DND-41 (cell line): ENCODE data around the gene SRRM3.

Source experiments
- ATAC-seq: fragments of 200-7000 bp; cut with Tn5 transposase; 3 replicates; pipeline ENCODE4 v1.9.1; 2021; ENCODE audit warnings: low read depth; ENCODE audit not compliant: insufficient read depth
- DNase-seq: peaks from one replicate; pipeline ENCODE4 v3.0.0-alpha.2; 2020
- H2AFZ ChIP-seq: 2 replicates; pipeline ENCODE4 v1.6.0; 2012; ENCODE audit warnings: low read depth, low read length
- H3K27ac ChIP-seq: 2 replicates; pipeline ENCODE4 v1.5.1; 2012; ENCODE audit warnings: low read length, inconsistent platforms
- H3K27me3 ChIP-seq: fragments of 200-600 bp; sonication (generic); 2 replicates; pipeline ENCODE4 v1.6.0; 2012; ENCODE audit warnings: low read length, mild to moderate bottlenecking, inconsistent platforms; ENCODE audit not compliant: insufficient read depth, poor library complexity
- H3K36me3 ChIP-seq: 2 replicates; pipeline ENCODE4 v1.5.1; 2012; ENCODE audit warnings: low read length, inconsistent platforms; ENCODE audit not compliant: insufficient read depth
- H3K4me1 ChIP-seq: 2 replicates; pipeline ENCODE4 v1.5.1; 2012; ENCODE audit warnings: mild to moderate bottlenecking, low read length; ENCODE audit not compliant: insufficient read depth
- H3K4me2 ChIP-seq: 2 replicates; pipeline ENCODE4 v1.6.0; 2012; ENCODE audit warnings: mild to moderate bottlenecking, moderate library complexity, low read length, inconsistent platforms; ENCODE audit not compliant: insufficient read depth
- H3K4me3 ChIP-seq, 2 experiments: fragments of 200-600 bp in 1 of 2; shearing (Covaris generic) in 1 of 2; 2 replicates each; pipeline ENCODE4 v1.5.1; 2012 to 2016; ENCODE audit warnings: inconsistent platforms in 2 of 2, low read length in 2 of 2, mild to moderate bottlenecking in 2 of 2, low read depth in 1 of 2, moderate library complexity in 1 of 2
- H3K79me2 ChIP-seq: 2 replicates; pipeline ENCODE4 v1.6.0; 2012; ENCODE audit warnings: low read length, inconsistent platforms; ENCODE audit not compliant: insufficient read depth
- H3K9ac ChIP-seq: 2 replicates; pipeline ENCODE4 v1.6.0; 2012; ENCODE audit warnings: low read depth, mild to moderate bottlenecking, inconsistent platforms, low read length, moderate library complexity
- H3K9me3 ChIP-seq: 2 replicates; pipeline ENCODE4 v1.5.1; 2012; ENCODE audit warnings: low read length, moderate library complexity, mild to moderate bottlenecking, inconsistent platforms; ENCODE audit not compliant: insufficient read depth, severe bottlenecking
- H4K20me1 ChIP-seq: 2 replicates; pipeline ENCODE4 v1.6.0; 2012; ENCODE audit warnings: low read length; ENCODE audit not compliant: insufficient read depth
- EZH2 ChIP-seq: IDR thresholded peaks from 3 replicates; pipeline ENCODE4 v1.6.1; 2012; ENCODE audit warnings: borderline replicate concordance, low read depth, mild to moderate bottlenecking, moderate library complexity, low read length, inconsistent platforms; ENCODE audit not compliant: severe bottlenecking
- TF ChIP-seq, protein P1 (sequence below): IDR thresholded peaks from 2 replicates; pipeline ENCODE4 v1.5.1; 2012; ENCODE audit warnings: borderline replicate concordance, low read length, moderate library complexity, mild to moderate bottlenecking; ENCODE audit not compliant: poor library complexity, severe bottlenecking; ENCODE audit errors: extremely low read depth

The SRRM3 gene

DNA sequence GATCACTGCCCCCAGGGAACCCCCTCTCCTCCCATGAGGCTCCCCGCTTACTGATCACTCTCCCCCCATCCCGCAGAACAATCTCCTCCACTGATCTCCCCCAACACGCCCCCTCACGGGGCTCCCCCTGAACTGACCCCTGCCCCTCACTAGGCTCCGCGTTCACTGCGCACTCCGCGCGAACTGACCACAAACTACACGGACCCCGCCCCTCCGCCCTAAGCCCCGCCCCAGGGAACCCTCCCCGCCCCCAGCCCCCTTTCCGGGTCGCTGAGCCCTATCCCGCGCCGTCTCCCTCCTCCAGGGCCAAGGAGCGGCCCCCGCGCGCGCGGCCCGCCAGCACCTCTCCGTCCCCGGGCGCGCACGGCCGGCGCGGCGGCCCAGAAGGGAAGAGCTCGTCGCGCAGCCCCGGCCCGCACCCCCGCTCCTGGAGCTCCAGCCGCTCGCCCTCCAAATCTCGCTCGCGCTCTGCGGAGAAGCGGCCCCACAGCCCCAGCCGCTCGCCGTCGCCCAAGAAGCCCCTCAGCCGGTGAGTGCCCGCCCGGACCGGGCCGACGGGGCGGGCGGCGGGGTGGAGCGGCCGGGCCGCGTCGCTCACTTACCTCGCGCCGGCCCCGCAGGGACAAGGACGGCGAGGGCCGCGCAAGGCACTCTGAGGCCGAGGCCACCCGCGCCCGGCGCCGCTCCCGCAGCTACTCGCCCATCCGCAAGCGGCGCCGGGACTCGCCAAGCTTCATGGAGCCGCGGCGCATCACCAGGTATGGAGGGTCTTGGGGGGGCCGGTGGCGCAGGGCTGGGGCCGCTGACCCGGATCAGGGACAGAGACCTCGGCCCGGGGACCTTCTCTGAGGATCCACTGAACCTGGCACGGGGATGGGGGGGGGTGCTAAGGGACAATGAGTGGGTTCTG lies 80.9 kb downstream of the SRRM3 start:
- ATAC-seq (no peak), DNase-seq (no peak)
- H3K9me3 ChIP-seq = no peaks in the 10 kb centered on the region
- H3K79me2 ChIP-seq = no peaks in the 10 kb centered on the region
- no peak overlapping the region for H3K4me3 ChIP-seq
- no peaks in the 10 kb centered on the region for H3K4me1 ChIP-seq
- no peak for TF ChIP-seq EZH2
- TF ChIP-seq, protein P1, sequence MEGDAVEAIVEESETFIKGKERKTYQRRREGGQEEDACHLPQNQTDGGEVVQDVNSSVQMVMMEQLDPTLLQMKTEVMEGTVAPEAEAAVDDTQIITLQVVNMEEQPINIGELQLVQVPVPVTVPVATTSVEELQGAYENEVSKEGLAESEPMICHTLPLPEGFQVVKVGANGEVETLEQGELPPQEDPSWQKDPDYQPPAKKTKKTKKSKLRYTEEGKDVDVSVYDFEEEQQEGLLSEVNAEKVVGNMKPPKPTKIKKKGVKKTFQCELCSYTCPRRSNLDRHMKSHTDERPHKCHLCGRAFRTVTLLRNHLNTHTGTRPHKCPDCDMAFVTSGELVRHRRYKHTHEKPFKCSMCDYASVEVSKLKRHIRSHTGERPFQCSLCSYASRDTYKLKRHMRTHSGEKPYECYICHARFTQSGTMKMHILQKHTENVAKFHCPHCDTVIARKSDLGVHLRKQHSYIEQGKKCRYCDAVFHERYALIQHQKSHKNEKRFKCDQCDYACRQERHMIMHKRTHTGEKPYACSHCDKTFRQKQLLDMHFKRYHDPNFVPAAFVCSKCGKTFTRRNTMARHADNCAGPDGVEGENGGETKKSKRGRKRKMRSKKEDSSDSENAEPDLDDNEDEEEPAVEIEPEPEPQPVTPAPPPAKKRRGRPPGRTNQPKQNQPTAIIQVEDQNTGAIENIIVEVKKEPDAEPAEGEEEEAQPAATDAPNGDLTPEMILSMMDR = no peak
- H2AFZ ChIP-seq = no peak overlapping the region
- H3K9ac ChIP-seq = no peak overlapping the region
- no peaks in the 10 kb centered on the region for H4K20me1 ChIP-seq
- no peaks in the 10 kb centered on the region for H3K36me3 ChIP-seq
- H3K4me2 ChIP-seq = no peak overlapping the region
- no peaks in the 10 kb centered on the region for H3K27me3 ChIP-seq
- H3K27ac ChIP-seq = no peak overlapping the region

DNA sequence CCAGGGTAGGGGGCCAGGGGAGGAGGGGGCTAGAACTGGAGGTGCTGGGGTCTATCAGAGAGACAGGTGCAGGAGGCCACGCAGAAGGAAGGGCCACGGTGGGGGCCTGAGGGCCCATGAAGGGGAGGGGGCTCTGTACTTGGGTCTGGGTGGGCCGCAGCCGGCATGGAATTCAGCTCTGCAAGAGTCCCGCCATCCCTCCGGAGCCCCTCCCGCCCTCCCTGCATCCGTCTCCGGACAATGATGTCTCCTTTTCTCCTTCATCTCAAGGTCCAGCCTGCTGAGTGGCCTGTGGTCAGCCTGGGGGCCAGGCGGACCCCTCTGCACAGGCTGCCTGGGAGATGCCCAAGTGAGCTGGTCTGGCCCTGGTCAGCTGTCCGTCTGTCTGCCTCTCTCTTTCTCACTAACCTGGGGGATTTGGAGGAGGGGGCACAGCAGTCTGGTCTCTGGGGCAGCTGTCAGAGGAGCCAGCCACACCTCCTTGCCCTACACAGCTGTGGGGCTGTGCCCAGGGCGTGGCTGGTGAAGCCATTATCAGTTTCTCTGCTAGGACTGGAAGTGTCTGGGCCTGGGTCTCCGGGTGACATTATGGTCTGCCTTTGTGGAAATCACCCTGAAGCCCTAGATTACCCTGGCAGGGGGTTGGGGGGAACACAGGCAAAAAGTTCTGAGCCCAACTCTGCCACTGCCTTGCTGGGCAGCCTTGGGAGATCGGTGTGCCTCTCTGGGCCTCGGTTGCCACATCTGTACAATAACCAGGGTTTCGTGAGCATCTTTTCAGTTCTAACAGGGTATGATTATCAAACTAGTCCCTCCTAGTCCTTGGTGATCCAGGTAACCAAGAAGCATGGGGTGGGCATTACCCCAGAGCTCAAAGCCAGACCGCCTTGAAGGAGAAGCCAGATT lies 81.8 kb downstream of the SRRM3 start:
- Histone ChIP-seq H3K36me3 (no peaks in the 10 kb centered on the region), H3K79me2 (no peaks in the 10 kb centered on the region), H3K27ac (no peak overlapping the region), H3K9ac (no peak overlapping the region), H3K4me3 (no peak overlapping the region), H2AFZ (no peak overlapping the region), H3K4me2 (no peak overlapping the region), H4K20me1 (no peaks in the 10 kb centered on the region), H3K9me3 (no peaks in the 10 kb centered on the region), H3K4me1 (no peaks in the 10 kb centered on the region), H3K27me3 (no peaks in the 10 kb centered on the region)
- no peak for DNase-seq
- ATAC-seq = no peak
- TF ChIP-seq, protein P1 = no peak
- no peak for TF ChIP-seq EZH2

DNA sequence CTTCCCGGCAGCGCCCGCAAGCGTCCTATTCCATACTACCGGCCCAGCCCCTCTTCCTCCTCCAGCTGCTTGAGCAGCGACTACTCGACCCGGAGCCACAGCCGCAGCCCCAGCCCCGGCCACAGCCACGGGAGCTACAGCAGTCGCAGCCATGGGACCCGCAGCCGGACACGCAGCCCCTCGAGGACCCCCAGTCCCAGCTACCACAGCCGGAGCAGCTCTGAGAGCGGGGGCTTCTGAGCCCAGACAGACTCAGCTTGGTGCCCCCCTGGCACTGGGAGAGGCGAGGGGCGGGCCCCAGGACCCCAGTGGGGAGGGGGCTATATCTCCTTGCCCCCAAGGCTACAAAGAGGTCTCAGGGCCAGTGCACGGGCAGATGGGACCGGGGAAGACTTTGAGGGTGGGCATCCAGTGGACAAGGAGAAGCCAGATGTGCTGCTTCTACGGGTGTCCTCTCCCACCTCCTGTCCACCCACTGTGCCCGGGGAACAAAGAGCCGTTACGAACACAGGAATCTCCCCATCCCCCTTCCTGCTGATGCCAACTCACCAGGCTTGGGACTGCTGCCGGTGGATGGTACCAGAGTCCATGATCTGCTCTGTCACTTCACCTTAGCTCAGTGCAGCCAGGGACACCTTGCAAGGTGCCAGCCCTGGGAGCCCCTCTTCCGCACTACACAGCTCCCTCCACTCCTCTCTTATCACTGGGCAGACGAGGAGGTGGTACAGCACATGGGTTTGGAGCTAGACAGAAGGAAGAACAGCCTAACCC lies 84.1 kb downstream of the SRRM3 start:
- no peaks in the 10 kb centered on the region for H4K20me1 ChIP-seq
- H3K36me3 ChIP-seq = no peaks in the 10 kb centered on the region
- H3K27me3 ChIP-seq = no peaks in the 10 kb centered on the region
- no peaks in the 10 kb centered on the region for H3K4me1 ChIP-seq
- no peak overlapping the region for H2AFZ ChIP-seq
- H3K27ac ChIP-seq = no peak overlapping the region
- H3K4me2 ChIP-seq = no peak overlapping the region
- H3K9me3 ChIP-seq = no peaks in the 10 kb centered on the region
- no peak overlapping the region for H3K9ac ChIP-seq
- no peak overlapping the region for H3K4me3 ChIP-seq
- ATAC-seq = no peak
- DNase-seq = no peak
- H3K79me2 ChIP-seq = no peaks in the 10 kb centered on the region
- TF ChIP-seq EZH2 = no peak
- TF ChIP-seq, protein P1 = no peak
